Measurements from ENCODE around the gene SOWAHB.

DNA sequence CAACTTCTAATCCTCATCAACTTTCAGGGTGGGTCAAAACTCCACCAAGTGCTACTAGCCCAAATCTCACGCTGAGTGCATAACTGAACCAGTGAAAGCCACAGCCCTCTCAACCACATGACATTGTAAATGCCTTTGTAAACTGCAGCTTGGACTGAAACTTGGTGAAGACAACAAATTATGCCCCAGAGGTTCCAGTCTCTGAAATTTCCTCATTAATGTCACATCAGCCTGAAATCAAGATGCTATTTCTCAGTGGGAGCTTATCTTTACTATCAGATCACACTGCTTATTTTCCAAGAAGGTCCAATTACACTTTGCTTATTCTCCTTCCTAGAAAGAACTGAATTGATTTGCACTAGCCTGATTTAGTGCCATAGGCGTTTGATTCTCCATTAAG lies 46.6 kb downstream of the SOWAHB start:
- TF ChIP-seq CTCF (IDR thresholded peaks at IDR 0.05; ENCODE audit: poor library complexity, severe bottlenecking) (no peak), EZH2 (IDR thresholded peaks at IDR 0.05; ENCODE audit: borderline replicate concordance, insufficient read depth, low read length, poor library complexity, severe bottlenecking) (no peak)
